ENCODE measurements around the gene SLC40A1. TPM values are rescaled to one million over a fixed set of nuclear protein-coding genes. Genes with fewer than 3 reads are reported as not detected.

SLC40A1 gene
- total RNA-seq, 4 donors from 2014 or later, result 34.8 to 227 (median 108) TPM

DNA sequence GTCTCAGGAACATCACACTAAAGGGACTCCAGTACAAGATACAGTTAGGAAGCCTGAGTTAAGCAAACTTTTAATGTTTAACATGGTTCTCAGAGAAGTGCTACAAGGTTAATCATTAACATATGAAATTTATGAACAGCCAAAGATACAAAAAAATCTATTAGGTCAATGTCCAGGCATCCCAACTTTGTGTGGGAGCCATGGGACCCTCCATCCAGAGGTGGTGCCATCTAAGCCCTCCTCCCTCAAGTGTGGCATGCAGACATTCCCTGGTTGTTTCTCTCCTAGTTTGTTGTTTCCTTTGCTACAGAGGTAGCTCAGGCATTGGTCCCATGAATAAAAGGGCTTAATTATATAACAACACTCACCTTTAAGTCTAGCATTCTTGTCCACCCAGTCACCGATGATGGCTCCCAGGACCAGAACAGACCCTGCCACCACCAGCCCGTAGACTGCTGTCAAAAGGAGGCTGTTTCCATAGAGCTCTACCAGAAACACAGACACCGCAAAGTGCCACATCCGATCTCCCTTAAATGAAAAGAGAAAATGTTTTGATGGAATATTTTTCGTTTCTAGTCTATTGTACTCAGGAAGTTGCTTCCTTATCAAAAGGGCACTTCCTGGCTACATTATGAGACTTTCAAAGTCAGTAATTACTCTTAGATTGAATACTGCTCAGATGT, 5.7 kb downstream of the SLC40A1 start:
- TF ChIP-seq, protein P1, sequence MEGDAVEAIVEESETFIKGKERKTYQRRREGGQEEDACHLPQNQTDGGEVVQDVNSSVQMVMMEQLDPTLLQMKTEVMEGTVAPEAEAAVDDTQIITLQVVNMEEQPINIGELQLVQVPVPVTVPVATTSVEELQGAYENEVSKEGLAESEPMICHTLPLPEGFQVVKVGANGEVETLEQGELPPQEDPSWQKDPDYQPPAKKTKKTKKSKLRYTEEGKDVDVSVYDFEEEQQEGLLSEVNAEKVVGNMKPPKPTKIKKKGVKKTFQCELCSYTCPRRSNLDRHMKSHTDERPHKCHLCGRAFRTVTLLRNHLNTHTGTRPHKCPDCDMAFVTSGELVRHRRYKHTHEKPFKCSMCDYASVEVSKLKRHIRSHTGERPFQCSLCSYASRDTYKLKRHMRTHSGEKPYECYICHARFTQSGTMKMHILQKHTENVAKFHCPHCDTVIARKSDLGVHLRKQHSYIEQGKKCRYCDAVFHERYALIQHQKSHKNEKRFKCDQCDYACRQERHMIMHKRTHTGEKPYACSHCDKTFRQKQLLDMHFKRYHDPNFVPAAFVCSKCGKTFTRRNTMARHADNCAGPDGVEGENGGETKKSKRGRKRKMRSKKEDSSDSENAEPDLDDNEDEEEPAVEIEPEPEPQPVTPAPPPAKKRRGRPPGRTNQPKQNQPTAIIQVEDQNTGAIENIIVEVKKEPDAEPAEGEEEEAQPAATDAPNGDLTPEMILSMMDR (IDR thresholded peaks at IDR 0.05), result no peak
- no peak for DNase-seq (ENCODE audit: low spot score)
- ATAC-seq (ENCODE audit: low FRiP score), result no peak

DNA sequence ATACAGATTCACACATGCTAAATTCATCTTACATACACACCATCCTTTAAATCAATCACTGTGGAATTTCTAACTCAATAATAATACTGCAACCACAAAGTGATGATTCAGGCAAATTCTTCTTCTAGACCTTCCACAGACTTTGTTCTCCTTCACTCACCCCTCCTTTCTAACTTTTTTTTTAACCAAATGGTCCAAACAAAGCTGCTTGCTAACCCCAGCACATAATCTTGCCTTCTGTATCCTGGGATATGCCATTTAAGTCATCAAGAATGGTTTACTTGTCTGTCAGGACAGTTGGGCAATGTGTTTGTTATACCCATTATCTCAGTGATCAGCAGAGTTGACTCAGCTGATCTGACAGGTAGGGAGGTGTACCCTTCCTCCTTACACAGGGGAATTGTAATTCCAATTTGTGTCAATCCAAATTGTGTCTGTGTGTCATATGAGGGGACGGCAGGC, 10.0 kb downstream of the SLC40A1 start:
- no peak for DNase-seq (ENCODE audit: low spot score)
- no peak for ATAC-seq (ENCODE audit: low FRiP score)
- TF ChIP-seq, protein P1 (IDR thresholded peaks at IDR 0.05), result no peak

DNA sequence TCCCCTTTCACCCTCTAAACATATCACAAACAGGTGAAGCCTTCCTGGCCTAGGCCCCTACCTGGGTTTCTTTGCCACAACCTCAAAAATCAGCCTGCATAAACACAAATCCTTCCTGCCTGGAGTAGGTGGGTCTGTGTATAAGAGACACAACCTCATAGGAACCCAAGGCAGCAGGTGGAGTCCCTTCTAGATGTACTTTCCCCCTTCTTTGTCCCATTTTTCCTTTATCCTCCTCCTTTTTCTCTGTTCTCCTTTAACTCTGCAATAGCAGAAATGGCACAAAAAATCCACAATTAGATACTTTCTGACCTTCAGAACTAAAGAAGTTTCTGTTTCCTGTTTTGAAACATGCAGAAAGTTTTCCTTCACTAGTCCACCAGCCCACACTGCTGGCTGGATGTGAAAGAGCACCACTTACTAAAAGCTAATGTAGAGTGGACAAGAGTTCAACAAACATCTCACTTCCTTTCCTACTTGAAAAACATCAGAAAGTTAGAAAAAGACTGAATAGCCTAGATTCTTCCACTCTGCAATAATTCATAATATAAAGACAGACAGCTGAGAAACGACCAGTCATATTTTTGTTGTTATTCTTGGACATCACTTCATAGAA, 11.2 kb downstream of the SLC40A1 start:
- DNase-seq (ENCODE audit: low spot score) (no peak), ATAC-seq (ENCODE audit: low FRiP score) (no peak)

DNA sequence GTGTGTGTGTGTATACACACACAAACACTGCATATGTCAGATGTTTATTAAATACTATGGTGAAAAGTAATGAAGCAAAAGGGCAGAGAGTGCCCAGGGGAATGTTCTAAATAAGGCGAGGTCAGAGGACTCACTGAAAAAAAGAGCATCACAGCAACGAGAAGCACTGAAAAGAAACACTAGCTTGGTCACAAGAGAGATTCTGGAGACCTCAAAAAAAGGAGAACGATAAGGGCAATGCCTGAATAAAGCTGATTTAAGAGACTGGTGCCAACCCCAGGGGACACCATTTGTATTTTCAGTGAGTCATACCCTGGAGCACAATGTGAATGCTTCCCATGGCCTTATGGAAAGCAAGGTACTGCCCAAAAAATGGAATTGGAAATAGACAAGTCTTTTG, 14.5 kb downstream of the SLC40A1 start:
- TF ChIP-seq, protein P1 (IDR thresholded peaks at IDR 0.05), result no peak
- ATAC-seq (ENCODE audit: low FRiP score), result no peak
- no peak for DNase-seq (ENCODE audit: low spot score)

More for the DNA sequence above, 11.2 kb downstream of the SLC40A1 start:
- TF ChIP-seq, protein P1 (IDR thresholded peaks at IDR 0.05), result no peak

DNA sequence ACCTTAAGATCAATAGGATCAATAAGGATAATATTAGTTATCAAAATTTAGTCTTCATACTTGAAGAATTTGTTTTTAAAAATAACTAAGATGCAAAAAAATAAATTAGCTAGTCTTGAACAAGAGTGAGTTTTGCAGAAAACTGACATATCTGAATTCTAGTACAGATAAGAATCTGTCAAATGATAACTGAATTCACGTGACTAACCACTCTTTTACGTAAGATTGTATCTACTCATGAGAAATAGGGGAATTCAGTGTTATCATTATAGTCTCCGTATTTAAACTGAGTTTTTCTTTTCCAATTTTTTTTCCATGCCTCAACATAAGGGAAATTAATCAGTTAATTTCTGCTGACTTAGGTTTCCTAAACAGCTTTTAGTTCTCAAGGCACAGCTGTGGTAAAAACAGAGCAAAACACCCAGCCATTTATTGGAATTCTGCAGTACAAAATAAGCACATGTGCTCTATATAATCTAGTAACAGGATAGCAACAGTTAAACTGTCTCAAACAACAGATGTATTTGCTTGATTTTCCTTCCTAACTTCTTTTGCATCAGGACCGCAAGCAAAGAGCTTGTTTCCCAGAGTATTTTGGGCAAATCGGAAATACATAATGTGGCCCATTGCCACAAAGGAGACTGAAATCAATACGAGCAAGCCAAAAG, 19.1 kb downstream of the SLC40A1 start:
- ATAC-seq (ENCODE audit: low FRiP score) (no peak), DNase-seq (ENCODE audit: low spot score) (no peak)

DNA sequence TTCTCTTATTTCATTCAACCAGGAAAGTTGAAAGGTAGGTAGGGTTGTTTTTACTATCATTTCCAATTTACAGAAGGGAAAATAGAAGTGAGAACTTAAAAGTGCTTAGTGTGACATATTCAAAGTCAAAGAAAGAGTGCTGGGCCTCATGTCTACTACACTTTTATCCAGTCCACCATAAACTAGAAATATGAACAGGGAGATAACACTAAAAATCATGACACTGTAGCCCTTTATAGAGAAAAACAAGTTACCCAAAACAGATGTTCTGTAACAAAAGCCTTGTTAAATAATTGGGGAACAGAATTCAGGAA, 20.4 kb downstream of the SLC40A1 start:
- TF ChIP-seq, protein P1 (IDR thresholded peaks at IDR 0.05), result no peak
- ATAC-seq (ENCODE audit: low FRiP score), result no peak

More for the DNA sequence above, 19.1 kb downstream of the SLC40A1 start:
- TF ChIP-seq, protein P1 (IDR thresholded peaks at IDR 0.05), result no peak

More for the DNA sequence above, 20.4 kb downstream of the SLC40A1 start:
- no peak for DNase-seq (ENCODE audit: low spot score)
